ENCODE data around the gene PLD6. TPM values are rescaled to one million over a fixed set of nuclear protein-coding genes. Genes with fewer than 3 reads are reported as not detected.
A peak's percentile ranks its signal among the peaks of the same experiment; 100 is the strongest.

PLD6 gene
- total RNA-seq, 1 experiment from 2014 or later = 26.0 TPM

DNA sequence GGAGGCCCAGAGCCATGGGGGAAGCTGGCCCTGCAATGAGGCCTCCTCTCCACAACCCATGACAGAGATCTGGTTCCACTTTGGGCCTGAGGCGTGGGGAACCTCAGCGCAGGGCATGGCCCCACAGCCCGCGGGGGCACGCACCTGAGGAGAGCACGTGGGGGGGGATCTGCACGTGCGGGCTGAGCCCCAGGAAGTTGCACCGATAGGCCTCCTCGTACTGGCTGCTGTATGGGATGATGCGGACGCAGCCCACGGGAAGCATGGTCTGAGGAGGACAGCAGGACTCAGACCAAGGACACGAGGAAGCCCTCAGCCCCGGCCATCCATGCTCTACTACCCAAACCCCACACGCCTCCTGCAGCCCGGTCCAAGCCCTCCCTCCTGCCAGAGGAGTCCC lies 10.1 kb upstream of the PLD6 start:
- Histone ChIP-seq H3K27ac (no peak overlapping the region), H3K27me3 (no peaks in the 10 kb centered on the region), H3K4me3 (no peak overlapping the region), H3K4me1 (no peaks in the 10 kb centered on the region), H3K9me3 (replicated peaks) (no peaks in the 10 kb centered on the region), H3K36me3 (peaks cover 93% of the 10 kb centered on the region)
- no peak for DNase-seq

DNA sequence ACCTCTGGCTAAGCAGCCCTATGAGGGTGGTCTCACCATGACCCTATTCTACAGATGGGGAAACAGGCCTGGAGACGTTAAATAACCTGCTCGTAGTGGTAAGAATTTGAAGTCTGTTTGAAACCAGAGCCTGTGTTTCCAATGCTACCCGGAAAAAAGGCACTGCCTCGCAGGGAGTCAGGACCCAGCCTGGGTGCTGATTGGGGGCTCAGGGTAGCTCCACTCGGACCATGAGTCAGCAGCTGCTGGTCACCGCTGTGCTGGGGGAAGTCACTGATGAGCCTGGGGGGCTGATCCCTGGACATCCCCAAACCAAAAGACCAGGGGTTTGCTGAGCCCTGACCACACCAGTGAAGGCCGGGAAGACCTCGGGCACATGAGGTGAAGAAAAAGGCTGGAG lies 9.4 kb upstream of the PLD6 start:
- peaks cover 93% of the 10 kb centered on the region for H3K36me3 ChIP-seq

DNA sequence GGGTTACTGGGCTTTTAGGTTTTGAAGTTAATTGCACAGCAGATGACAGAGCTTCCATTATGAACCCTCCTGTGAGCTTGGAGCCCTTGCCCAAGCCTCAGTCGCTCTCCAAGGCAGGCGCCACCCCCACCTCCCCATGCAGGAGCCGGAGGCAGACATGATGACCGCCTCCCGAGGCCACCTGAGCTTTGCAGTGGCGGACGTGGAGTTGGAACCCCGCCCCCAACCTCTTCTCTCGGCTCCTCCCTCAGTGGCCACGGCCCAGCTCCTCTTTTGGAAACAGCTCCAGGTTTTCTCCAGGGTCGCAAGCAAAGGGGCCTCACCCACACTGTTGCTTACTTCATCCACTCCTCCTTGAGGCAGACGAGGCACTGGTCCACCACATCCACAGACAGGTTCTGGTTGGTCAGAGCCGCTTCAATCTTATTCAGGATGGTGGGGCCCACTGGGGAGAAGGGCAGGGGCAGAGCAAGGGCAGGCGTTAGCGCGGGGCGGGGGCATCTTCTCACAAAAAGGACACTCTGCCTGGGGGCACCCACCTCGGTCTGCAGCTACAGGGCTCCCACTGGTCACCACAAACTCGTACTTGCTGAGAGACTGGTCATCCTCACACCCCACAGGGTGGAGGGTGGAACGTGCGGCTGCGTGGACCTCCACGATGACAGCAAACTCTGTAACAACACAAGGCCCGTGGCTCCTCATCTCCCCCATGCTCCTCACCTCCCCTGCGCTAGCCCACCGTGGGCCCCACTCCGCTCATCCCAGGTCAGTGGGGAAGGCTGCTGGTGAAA lies 8.7 kb upstream of the PLD6 start:
- H3K27me3 ChIP-seq = no peaks in the 10 kb centered on the region
- H3K36me3 ChIP-seq = peaks cover 87% of the 10 kb centered on the region
- no peak overlapping the region for H3K4me3 ChIP-seq
- no peaks in the 10 kb centered on the region for H3K9me3 ChIP-seq (replicated peaks)
- H3K27ac ChIP-seq = no peak overlapping the region
- H3K4me1 ChIP-seq = no peaks in the 10 kb centered on the region
- DNase-seq = no peak

More for the DNA sequence above, 9.4 kb upstream of the PLD6 start:
- Histone ChIP-seq H3K9me3 (replicated peaks) (no peaks in the 10 kb centered on the region), H3K27me3 (no peaks in the 10 kb centered on the region), H3K27ac (no peak overlapping the region), H3K4me3 (no peak overlapping the region), H3K4me1 (no peaks in the 10 kb centered on the region)
- no peak for DNase-seq

DNA sequence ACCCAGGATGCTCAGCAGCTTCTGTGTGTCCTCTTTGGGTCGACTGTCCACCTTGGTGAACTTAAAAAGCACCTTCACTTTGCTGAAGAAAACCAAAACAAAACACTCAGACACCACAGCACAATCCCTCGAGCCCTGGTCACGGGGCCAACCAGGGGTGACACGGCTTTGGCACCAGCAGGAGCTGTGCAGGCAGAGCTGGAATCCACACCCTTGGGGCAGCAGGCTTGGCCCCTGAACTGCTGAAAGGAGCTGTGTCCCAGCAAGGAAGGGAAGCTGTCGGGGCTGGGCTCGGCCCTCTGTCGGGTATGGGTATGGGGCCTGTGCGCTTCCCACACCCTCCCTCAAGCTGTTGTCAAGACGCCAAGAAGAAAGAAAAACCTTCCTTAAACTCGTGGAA lies 7.6 kb upstream of the PLD6 start:
- Histone ChIP-seq H3K27ac (no peak overlapping the region), H3K9me3 (replicated peaks) (no peaks in the 10 kb centered on the region), H3K36me3 (peaks cover 79% of the 10 kb centered on the region), H3K4me3 (no peak overlapping the region), H3K27me3 (no peaks in the 10 kb centered on the region), H3K4me1 (no peaks in the 10 kb centered on the region)
- DNase-seq = no peak

DNA sequence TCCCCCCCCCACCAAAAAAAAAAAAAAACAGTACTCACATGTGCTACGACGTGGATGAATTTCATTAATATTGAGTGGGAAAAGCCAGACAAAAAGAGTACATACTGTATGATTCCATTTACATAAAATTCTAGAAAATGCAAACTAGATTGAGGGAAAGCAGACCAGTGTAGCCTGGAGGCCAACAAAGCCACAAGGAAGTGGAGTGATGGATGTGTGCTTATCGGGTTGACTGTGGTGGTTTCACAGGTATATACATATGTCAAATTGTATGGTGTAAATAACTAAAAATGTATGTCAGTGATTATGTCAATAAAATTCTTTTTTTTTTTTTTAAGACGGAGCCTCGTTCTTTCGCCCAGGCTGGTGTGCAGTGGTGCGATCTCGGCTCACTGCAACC lies 1.9 kb upstream of the PLD6 start:
- no peaks in the 10 kb centered on the region for H3K27me3 ChIP-seq
- no peak for DNase-seq
- H3K27ac ChIP-seq = no peak overlapping the region
- H3K9me3 ChIP-seq (replicated peaks) = no peaks in the 10 kb centered on the region
- peaks cover 7% of the 10 kb centered on the region for H3K4me1 ChIP-seq
- H3K4me3 ChIP-seq = no peak overlapping the region
- H3K36me3 ChIP-seq = peaks cover 24% of the 10 kb centered on the region

DNA sequence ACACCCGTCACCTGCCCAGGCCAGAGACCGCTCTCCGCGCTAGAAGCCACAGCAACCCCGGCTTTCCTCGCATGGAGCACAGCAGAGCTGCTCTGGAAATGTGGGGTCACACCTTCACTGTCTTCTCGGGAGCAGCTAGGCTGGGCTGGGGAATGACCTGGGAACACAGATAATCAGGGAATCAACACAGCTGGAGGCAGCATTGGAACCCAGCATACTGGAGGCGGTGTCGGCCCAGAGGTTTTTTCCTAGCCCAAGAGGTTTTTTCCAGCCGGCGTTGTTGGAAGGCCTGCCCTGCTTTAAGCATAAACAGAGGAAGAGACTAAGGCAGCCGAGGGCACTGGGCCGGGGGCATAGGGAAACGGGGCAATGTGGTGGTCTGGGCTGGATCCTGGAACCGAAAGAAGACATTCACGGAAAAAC lies 791 bp upstream of the PLD6 start:
- Histone ChIP-seq H3K27ac (no peak overlapping the region), H3K27me3 (no peaks in the 10 kb centered on the region)

DNA sequence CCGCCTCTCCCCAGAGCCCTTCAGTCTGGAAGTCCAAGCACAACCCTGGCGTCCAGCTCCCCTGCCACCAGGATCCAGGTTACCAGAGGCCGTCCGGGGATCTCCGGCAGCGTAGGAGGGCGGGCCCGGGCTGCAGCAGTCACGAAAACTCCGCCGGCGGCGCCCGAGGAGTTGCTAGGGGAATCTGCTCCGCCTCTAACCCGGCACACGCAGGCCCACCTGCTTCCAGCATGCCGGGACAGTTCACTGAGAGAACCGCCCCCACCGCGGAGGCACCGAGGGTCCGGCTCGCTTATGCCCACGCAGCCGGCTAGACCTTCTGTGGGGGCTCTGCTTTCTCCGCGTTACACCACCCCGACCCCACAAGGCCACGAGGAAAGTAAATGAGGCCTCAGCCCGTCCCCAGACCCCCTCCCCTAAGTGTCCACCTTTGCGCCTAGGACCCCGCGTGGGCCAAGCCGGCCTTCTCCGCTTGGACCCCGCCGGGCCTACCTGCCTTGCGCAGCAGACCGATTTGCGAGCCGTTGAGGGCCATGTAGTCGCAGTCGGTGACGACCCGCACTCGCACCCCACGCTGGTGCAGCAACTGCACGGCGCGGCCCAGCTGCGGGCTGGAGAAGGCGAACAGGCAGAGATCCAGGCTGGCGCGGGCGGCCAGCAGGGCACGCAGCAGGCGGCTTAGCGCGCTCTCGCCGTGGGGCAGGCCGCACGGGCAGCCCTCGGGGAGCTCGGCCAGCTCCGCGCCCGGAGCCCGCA lies 587 bp downstream of the PLD6 start:
- H3K4me3 ChIP-seq = peak overlapping the region; percentile 64
- peak overlapping the region; percentile 17 for H3K27ac ChIP-seq
- H3K36me3 ChIP-seq = peaks cover 14% of the 10 kb centered on the region
- no peaks in the 10 kb centered on the region for H3K27me3 ChIP-seq
- peak; percentile 92 for DNase-seq
- H3K4me1 ChIP-seq = peaks cover 7% of the 10 kb centered on the region
- no peaks in the 10 kb centered on the region for H3K9me3 ChIP-seq (replicated peaks)

More for the DNA sequence above, 791 bp upstream of the PLD6 start:
- no peaks in the 10 kb centered on the region for H3K9me3 ChIP-seq (replicated peaks)
- peaks cover 21% of the 10 kb centered on the region for H3K36me3 ChIP-seq
- H3K4me3 ChIP-seq = peak overlapping the region; percentile 64
- DNase-seq = no peak
- peaks cover 7% of the 10 kb centered on the region for H3K4me1 ChIP-seq

DNA sequence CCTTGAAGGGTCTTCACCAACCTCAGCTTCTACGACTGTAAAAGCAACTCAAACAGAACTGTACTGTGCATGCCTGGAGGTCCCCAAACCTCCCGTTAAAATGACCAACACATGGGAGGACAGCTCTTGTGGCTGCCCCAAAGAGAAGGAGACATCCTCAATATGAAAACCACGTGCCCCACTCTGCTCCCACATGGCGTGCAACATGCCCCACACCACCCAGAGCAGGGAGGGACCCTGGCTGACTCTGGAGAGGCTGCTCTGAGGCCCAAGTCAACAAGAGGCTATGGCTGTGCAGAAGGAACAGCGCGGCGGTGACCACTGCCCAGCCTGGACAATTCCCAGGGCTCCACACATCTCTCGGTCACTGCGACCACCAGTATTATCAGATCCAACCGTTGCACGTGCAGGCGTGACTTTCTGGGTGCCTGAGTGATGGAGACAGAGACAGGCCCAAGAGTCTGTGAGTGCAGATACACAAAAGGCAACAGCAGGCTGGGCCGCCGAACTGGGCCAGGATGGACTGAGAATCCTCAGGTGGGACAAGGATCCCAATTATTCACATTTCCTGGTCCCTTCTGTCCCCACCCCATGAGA lies 1.4 kb downstream of the PLD6 start:
- H3K27ac ChIP-seq = no peak overlapping the region; the same call in 1 of the 2 replicates
- H3K4me1 ChIP-seq = peaks cover 7% of the 10 kb centered on the region
- H3K4me3 ChIP-seq = peak overlapping the region; percentile 64
- no peaks in the 10 kb centered on the region for H3K9me3 ChIP-seq (replicated peaks)
- H3K27me3 ChIP-seq = no peaks in the 10 kb centered on the region
- DNase-seq = no peak
- H3K36me3 ChIP-seq = peaks cover 13% of the 10 kb centered on the region; the same call in 1 of the 2 replicates

DNA sequence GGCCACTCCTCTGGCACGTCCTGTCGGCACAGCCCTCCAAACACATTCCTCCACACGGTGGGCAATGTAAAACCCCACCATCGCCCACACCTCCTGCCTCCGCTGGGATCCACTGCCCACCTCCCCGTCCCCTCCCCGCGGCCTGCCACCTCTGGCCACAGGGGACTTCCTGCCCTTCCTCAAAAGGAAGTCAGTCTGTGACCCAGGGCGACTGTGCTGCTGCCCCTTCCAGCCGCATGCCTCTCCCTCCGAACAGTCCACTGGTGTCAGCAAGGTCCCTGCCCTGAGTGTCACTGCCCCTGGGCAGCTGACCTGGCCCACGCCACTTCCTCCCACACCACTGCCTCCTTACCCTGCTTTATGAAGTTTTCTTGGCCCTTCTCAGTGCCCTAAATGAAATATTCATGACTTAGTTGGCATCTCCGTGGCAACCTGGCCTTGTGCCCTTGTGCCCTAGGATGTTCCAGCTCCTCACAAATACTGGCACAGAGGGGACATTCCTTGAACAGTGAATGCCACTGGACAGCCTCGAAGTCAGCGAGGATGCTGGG lies 2.0 kb downstream of the PLD6 start:
- H3K4me1 ChIP-seq = peaks cover 7% of the 10 kb centered on the region
- peak overlapping the region; percentile 64 for H3K4me3 ChIP-seq
- no peaks in the 10 kb centered on the region for H3K9me3 ChIP-seq (replicated peaks)
- H3K36me3 ChIP-seq = peaks cover 14% of the 10 kb centered on the region; the same call in 1 of the 2 replicates
- no peak for DNase-seq
- H3K27ac ChIP-seq = no peak overlapping the region
- H3K27me3 ChIP-seq = no peaks in the 10 kb centered on the region

DNA sequence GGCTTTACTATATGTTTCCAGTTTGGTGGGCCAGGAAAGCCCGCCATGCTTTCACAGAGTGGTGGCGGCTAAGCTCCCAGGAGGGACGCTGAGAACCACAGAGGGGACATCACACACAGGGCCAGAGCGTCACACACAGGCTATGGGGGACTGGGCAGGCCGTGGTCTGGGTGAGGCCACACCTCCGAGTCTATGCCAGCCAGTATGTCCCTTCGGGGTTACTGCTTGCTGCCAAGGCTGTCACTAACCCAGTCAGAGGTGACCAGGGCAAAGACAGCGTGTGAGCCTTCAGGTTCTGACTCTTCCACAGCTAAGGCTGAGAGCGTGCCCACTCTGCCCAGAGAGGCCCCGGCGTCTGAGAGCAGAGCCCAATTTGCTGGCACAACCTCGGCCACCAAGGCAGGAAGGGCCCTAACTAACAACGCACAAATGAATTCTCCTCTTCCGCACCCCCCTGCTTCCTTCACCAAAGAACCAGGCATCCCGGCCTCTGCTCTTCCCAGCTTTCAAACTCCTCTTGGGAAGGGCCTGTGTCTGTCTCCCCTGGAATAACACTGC lies 2.9 kb downstream of the PLD6 start:
- DNase-seq = no peak
- Histone ChIP-seq H3K36me3 (peaks cover 14% of the 10 kb centered on the region; the same call in 1 of the 2 replicates), H3K4me3 (no peak overlapping the region), H3K27me3 (no peaks in the 10 kb centered on the region), H3K27ac (no peak overlapping the region), H3K4me1 (peaks cover 7% of the 10 kb centered on the region), H3K9me3 (replicated peaks) (no peaks in the 10 kb centered on the region)

DNA sequence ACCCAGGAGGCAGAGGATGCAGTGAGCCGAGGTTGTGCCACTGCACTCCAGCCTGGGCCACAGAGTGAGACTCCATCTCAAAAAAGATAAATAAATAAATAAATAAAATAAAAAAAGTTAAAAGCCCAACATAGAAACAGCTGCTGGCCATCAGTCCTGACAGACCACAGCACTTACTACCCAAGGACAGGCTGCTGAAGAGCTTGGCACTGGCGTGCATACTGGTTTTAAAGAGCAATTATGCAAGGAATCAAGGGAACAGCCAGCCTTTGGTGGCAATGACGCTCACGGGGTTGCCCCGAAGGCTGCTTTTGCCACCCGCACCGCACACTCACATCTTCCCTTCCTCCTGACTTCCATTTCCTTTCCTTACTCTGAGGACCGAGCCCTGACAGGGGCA lies 4.2 kb downstream of the PLD6 start:
- Histone ChIP-seq H3K4me1 (peaks cover 7% of the 10 kb centered on the region), H3K4me3 (no peak overlapping the region), H3K9me3 (replicated peaks) (no peaks in the 10 kb centered on the region), H3K36me3 (peaks cover 14% of the 10 kb centered on the region; the same call in 1 of the 2 replicates), H3K27ac (no peak overlapping the region), H3K27me3 (no peaks in the 10 kb centered on the region)
- no peak for DNase-seq

DNA sequence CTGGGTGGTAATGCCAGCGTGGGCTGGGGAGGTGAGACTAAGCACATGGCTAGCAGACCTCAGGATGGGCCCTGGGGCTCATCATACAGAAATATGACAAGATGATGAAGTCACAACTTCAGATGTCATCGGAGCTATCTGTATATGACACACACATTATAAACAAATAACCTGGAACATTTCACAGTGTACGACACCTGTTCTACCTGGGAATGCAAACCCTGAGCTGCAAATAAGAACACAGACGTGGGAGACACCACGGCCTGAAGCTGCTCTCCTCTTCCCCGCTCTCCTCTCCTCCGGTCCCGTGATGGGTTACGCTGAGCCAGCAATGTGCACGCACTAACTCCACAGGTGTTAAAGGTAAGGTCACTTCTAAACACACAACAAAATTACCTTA lies 4.9 kb downstream of the PLD6 start:
- H3K36me3 ChIP-seq = peaks cover 14% of the 10 kb centered on the region; the same call in 1 of the 2 replicates
- no peak for DNase-seq
- H3K9me3 ChIP-seq (replicated peaks) = no peaks in the 10 kb centered on the region
- no peaks in the 10 kb centered on the region for H3K27me3 ChIP-seq
- peaks cover 7% of the 10 kb centered on the region for H3K4me1 ChIP-seq
- H3K4me3 ChIP-seq = no peak overlapping the region
- no peak overlapping the region for H3K27ac ChIP-seq

DNA sequence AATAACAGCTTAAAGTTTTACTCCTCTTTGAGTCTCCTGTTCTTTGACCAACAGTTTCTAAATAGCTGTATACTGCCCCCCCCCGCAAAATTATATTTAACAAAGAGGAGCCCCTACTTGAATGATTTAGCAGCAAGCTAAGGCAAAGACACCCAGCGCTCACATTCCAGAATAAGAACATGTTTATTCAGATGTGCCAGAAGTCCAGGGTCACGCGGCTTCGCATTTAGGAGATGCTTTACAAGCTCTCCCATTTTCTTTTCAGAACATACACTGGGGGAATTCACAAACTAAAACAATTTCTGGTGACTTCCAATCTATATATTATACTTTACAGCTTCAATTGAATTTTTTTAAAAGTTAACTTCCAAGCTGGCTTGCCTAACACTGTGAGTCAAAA lies 5.3 kb downstream of the PLD6 start:
- H3K9me3 ChIP-seq (replicated peaks) = no peaks in the 10 kb centered on the region
- no peaks in the 10 kb centered on the region for H3K27me3 ChIP-seq
- peaks cover 14% of the 10 kb centered on the region; the same call in 1 of the 2 replicates for H3K36me3 ChIP-seq
- no peak for DNase-seq
- H3K27ac ChIP-seq = no peak overlapping the region
- no peak overlapping the region for H3K4me3 ChIP-seq
- peaks cover 7% of the 10 kb centered on the region for H3K4me1 ChIP-seq

DNA sequence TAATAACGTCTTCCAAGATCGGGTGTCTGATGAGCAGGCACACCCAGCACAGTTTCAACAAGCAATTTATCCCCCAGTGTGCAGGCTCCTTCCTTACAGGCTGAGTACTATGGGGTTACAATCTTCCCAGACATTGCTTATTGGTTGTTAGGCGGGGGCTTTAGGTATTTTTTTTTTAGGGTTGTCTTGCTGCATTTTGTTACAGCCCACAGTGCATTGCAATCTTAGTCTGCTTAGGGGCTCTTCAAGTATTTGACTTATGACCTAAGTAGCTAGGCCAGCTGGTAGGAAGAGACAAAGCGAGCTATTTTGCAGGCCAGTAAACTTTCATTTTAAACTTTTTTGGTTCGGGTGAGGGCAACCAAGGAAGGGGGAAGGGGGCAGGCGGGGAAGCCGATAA lies 5.8 kb downstream of the PLD6 start:
- H3K9me3 ChIP-seq (replicated peaks) = no peaks in the 10 kb centered on the region
- H3K27ac ChIP-seq = no peak overlapping the region

More for the DNA sequence above, 5.8 kb downstream of the PLD6 start:
- no peak for DNase-seq
- H3K4me3 ChIP-seq = no peak overlapping the region
- H3K27me3 ChIP-seq = no peaks in the 10 kb centered on the region
- H3K36me3 ChIP-seq = peaks cover 14% of the 10 kb centered on the region; the same call in 1 of the 2 replicates
- H3K4me1 ChIP-seq = peaks cover 7% of the 10 kb centered on the region
